Right atrium auricular region (tissue), 2 donors: ENCODE results near the gene PALM2AKAP2. TPM values are rescaled to one million over a fixed set of nuclear protein-coding genes. Genes with fewer than 3 reads are reported as not detected.

ENCODE experiments used
- DNase-seq: peaks from one replicate; pipeline ENCODE4 v3.0.0-alpha.2; 2019; ENCODE audit warnings: low spot score
- H3K27ac ChIP-seq, 2 donors: fragments of 200-600 bp; sonication (generic); 1 replicate in 1 of 2; 2 replicates in 1 of 2; pipeline ENCODE4 v1.5.1; 2016 to 2019
- H3K27me3 ChIP-seq, 2 donors: fragments of 200-600 bp; sonication (generic); one replicate each; pipeline versions ENCODE4 v1.5.1 to v1.6.0; 2017 to 2019
- H3K36me3 ChIP-seq: fragments of 200-600 bp; sonication (generic); one replicate; pipeline ENCODE4 v1.5.1; 2016
- H3K4me1 ChIP-seq, 2 donors: fragments of 200-600 bp; sonication (generic); one replicate each; pipeline versions ENCODE4 v1.5.1 to v1.6.0; 2017 to 2019
- H3K4me3 ChIP-seq, 2 donors: fragments of 200-600 bp; sonication (generic); 1 replicate in 1 of 2; 2 replicates in 1 of 2; pipeline ENCODE4 v1.5.1; 2017 to 2019; ENCODE audit warnings: mild to moderate bottlenecking in 1 of 2, moderate library complexity in 1 of 2
- H3K9me3 ChIP-seq, 2 donors: fragments of 200-600 bp; sonication (generic); one replicate each; pipeline ENCODE4 v1.5.1; 2019
- total RNA-seq, 2 donors: library from RNA; depleted of rRNA; stranded (reverse); fragments of >200 nt; gene quantifications; one replicate each; pipeline ENCODE4 v1.1.0, GENCODE V29; 2016
- TF ChIP-seq, protein P1 (sequence below), 2 donors: fragments of 200-600 bp; sonication (generic); IDR thresholded peaks; one replicate each; pipeline ENCODE4 v1.5.1; 2019; ENCODE audit warnings: antibody characterized with exemption in 2 of 2

PALM2AKAP2 gene
- total RNA-seq, 2 donors from 2014 or later: 56.6 to 61.1 TPM

DNA sequence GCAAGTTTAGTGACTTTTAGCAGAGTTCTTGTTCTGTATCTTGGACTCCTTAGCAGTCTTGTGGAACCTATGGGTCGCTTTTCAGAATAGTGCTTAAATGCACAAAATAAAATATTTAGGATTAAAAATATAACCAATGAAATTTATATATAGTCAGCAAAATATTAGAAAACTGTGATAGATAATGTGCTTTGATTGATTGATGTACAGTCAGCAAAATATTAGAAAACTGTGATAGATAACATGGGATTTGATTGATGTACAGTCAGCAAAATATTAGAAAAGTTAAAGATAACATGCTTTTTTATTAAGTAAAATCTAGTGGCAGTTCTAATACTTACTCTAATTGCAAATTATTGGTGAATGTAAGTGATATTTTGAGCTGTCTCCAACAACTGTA, 16.1 kb downstream of the PALM2AKAP2 start:
- Histone ChIP-seq H3K27ac (peak overlapping the region; percentile 13 to 57), H3K9me3 (no peaks in the 10 kb centered on the region), H3K36me3 (no peaks in the 10 kb centered on the region), H3K4me3 (no peak overlapping the region), H3K4me1 (peaks cover 0 to 66% of the 10 kb centered on the region in 2 donors), H3K27me3 (no peaks in the 10 kb centered on the region)
- TF ChIP-seq, protein P1, sequence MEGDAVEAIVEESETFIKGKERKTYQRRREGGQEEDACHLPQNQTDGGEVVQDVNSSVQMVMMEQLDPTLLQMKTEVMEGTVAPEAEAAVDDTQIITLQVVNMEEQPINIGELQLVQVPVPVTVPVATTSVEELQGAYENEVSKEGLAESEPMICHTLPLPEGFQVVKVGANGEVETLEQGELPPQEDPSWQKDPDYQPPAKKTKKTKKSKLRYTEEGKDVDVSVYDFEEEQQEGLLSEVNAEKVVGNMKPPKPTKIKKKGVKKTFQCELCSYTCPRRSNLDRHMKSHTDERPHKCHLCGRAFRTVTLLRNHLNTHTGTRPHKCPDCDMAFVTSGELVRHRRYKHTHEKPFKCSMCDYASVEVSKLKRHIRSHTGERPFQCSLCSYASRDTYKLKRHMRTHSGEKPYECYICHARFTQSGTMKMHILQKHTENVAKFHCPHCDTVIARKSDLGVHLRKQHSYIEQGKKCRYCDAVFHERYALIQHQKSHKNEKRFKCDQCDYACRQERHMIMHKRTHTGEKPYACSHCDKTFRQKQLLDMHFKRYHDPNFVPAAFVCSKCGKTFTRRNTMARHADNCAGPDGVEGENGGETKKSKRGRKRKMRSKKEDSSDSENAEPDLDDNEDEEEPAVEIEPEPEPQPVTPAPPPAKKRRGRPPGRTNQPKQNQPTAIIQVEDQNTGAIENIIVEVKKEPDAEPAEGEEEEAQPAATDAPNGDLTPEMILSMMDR (IDR thresholded peaks at IDR 0.05): no peak
- DNase-seq: no peak

DNA sequence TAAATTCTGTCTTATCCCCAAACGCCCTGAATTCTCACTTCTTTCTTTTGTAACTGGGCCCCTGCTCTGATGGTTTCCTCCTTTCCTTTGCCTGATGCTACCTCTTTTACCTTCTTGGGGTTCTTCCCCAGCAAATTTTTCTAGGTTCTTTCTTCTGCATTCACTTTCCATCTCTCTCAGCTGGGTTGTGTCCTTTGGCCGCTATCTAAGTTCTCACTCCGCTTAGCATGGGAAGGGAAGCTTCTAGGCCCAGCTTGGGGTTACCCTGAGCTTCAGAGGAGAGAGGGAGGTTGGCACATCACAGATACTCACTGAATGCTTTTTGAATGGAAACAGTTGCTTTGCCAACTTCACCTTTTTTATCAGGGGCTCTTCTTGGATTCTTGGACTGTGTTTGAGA, 17.0 kb downstream of the PALM2AKAP2 start:
- no peaks in the 10 kb centered on the region for H3K27me3 ChIP-seq
- no peak for DNase-seq
- H3K9me3 ChIP-seq: no peaks in the 10 kb centered on the region
- H3K4me1 ChIP-seq: peaks cover 0 to 72% of the 10 kb centered on the region in 2 donors
- H3K36me3 ChIP-seq: no peaks in the 10 kb centered on the region
- peak overlapping the region; percentile 13 to 57 for H3K27ac ChIP-seq
- no peak overlapping the region for H3K4me3 ChIP-seq
- TF ChIP-seq, protein P1 (IDR thresholded peaks at IDR 0.05): no peak

DNA sequence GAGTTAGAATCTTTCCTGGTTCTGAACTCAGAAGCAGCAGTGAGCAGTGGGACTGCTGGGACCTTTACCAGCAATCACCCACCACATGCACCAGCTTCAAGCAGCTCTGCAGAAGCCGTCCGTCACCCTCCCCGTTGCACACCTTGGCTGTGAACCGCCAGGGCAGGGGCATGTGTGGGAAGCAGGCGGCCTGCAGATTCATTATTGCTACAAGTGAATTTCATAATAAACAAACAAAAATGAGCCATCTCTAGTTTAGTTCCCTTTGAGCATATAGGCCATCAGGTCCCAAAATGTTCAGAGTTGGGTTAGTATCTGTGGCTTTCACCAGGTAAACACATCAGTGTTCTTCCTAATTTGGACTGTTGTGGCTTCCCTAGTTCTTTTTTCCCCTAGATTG, 17.5 kb downstream of the PALM2AKAP2 start:
- H3K4me3 ChIP-seq: no peak overlapping the region
- H3K9me3 ChIP-seq: no peaks in the 10 kb centered on the region
- DNase-seq: no peak
- no peaks in the 10 kb centered on the region for H3K36me3 ChIP-seq
- TF ChIP-seq, protein P1 (IDR thresholded peaks at IDR 0.05): no peak
- peak overlapping the region in 1 of 2 donors; percentile 57 for H3K27ac ChIP-seq
- no peaks in the 10 kb centered on the region for H3K27me3 ChIP-seq
- peaks cover 0 to 75% of the 10 kb centered on the region in 2 donors for H3K4me1 ChIP-seq

DNA sequence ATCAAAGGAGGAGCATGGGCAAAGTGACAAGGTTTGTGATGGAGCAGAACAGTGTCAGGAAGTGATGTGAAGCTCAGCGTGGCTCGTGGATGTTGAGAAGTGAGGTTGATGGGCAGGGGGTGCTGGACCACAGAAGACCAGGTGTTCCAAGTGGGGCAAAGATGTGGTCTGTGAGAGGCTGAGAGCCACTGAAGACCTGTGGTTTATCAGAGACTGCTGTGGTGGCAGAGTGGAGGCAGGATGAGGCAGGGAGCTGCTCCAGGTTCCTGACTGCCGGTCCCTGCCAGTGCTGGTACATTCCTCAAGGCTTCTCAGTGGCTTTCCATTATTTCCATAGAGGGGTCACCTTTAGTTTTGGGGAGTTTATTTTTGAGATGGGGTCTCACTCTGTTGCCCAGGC, 19.1 kb downstream of the PALM2AKAP2 start:
- peaks cover 0 to 65% of the 10 kb centered on the region in 2 donors for H3K4me1 ChIP-seq
- no peak overlapping the region for H3K4me3 ChIP-seq
- no peaks in the 10 kb centered on the region for H3K36me3 ChIP-seq
- H3K9me3 ChIP-seq: no peaks in the 10 kb centered on the region
- TF ChIP-seq, protein P1 (IDR thresholded peaks at IDR 0.05): no peak
- no peaks in the 10 kb centered on the region for H3K27me3 ChIP-seq
- H3K27ac ChIP-seq: peak overlapping the region; percentile 50 to 78
- DNase-seq: no peak

DNA sequence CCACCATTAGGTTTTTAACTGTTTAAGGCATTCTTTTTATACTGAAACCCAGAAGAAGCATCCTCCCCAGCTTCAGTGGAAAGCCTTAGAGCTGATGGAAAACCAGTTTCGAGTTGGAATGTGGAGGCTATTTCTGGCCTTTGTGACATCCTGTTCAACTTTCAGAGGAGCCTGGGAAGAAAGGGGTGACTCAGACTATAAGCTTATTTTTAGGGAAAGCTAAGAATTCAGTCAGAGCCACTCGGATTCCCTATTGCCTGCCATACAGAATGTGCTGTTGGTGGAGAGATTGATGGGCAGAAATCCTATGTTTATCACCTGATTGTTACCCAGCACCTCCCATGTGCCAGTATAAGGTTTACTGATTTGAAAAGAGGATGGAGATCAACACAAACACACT, 19.8 kb downstream of the PALM2AKAP2 start:
- Histone ChIP-seq H3K4me3 (no peak overlapping the region), H3K4me1 (peaks cover 0 to 65% of the 10 kb centered on the region in 2 donors)

More for the DNA sequence above, 19.8 kb downstream of the PALM2AKAP2 start:
- no peaks in the 10 kb centered on the region for H3K9me3 ChIP-seq
- peak overlapping the region; percentile 50 to 78 for H3K27ac ChIP-seq
- TF ChIP-seq, protein P1 (IDR thresholded peaks at IDR 0.05): no peak
- H3K27me3 ChIP-seq: no peaks in the 10 kb centered on the region
- no peaks in the 10 kb centered on the region for H3K36me3 ChIP-seq
- no peak for DNase-seq
